WTC11 (cell line): ENCODE results near the gene HDAC5. TPM values are rescaled to one million over a fixed set of nuclear protein-coding genes. Genes with fewer than 3 reads are reported as not detected.

Experiments used
- ATAC-seq: fragments of 200-7000 bp; cut with Tn5 transposase; 2 replicates; pipeline ENCODE4 v1.10.0; 2021; ENCODE audit warnings: mild to moderate bottlenecking, moderate library complexity
- CTCF ChIA-PET: fragments of 300-600 bp; sonication (Branson Sonifier 250); formaldehyde crosslinking; loops from one replicate; lab custom pipeline; 2021; ENCODE audit warnings: antibody characterized with exemption; lab: Charles Lee
- POLR2A ChIA-PET: fragments of 350-600 bp; sonication (Branson Sonifier 250); formaldehyde crosslinking; loops from one replicate; lab custom pipeline; 2021; ENCODE audit warnings: antibody characterized with exemption; lab: Charles Lee
- DNase-seq: peaks from one replicate; pipeline ENCODE4 v3.0.0; 2021; ENCODE audit warnings: low spot score
- H3K27ac Mint-ChIP-seq: 2 replicates; pipeline ENCODE4 v1.8.0; 2021; ENCODE audit warnings: mixed read lengths
- H3K27me3 Mint-ChIP-seq: 2 replicates; pipeline ENCODE4 v1.8.0; 2021; ENCODE audit warnings: low read depth, mild to moderate bottlenecking, moderate library complexity, mixed read lengths
- H3K36me3 Mint-ChIP-seq: 2 replicates; pipeline ENCODE4 v1.8.0; 2021; ENCODE audit warnings: mixed read lengths
- H3K4me1 Mint-ChIP-seq: 2 replicates; pipeline ENCODE4 v1.8.0; 2022; ENCODE audit warnings: mixed read lengths
- H3K4me3 Mint-ChIP-seq: 2 replicates; pipeline ENCODE4 v1.8.0; 2021; ENCODE audit warnings: mild to moderate bottlenecking, moderate library complexity, mixed read lengths
- H3K9me3 Mint-ChIP-seq: 2 replicates; pipeline ENCODE4 v1.8.0; 2021; ENCODE audit warnings: mixed read lengths
- FOXP1 ChIP-seq: sonication (generic); formaldehyde crosslinking; IDR thresholded peaks from 2 replicates; pipeline ENCODE4 v1.8.0; 2022; ENCODE audit warnings: missing genetic modification reagents, mild to moderate bottlenecking, moderate library complexity, borderline replicate concordance
- GABPB1 ChIP-seq: sonication (generic); formaldehyde crosslinking; IDR thresholded peaks from 2 replicates; pipeline ENCODE4 v1.8.1; 2023; ENCODE audit warnings: mild to moderate bottlenecking, missing genetic modification reagents
- GTF2I ChIP-seq: fragments of 250-450 bp; sonication (Bioruptor Pico); conservative IDR thresholded peaks from 2 replicates; pipeline ENCODE4 v1.4.0; 2021; ENCODE audit warnings: mild to moderate bottlenecking
- JUN ChIP-seq: sonication (generic); formaldehyde crosslinking; IDR thresholded peaks from 2 replicates; pipeline ENCODE4 v1.8.0; 2023; ENCODE audit warnings: mild to moderate bottlenecking, missing genetic modification reagents
- SP1 ChIP-seq: sonication (generic); formaldehyde crosslinking; conservative IDR thresholded peaks from 2 replicates; pipeline ENCODE4 v1.8.1; 2022; ENCODE audit warnings: missing genetic modification reagents
- TP53 ChIP-seq: sonication (generic); formaldehyde crosslinking; IDR thresholded peaks from 2 replicates; pipeline ENCODE4 v1.8.1; 2023; ENCODE audit warnings: mild to moderate bottlenecking, missing genetic modification reagents
- ZNF121 ChIP-seq: sonication (generic); formaldehyde crosslinking; IDR thresholded peaks from 2 replicates; pipeline ENCODE4 v1.8.0; 2023; ENCODE audit warnings: missing genetic modification reagents
- ZNF232 ChIP-seq: sonication (generic); formaldehyde crosslinking; IDR thresholded peaks from 2 replicates; pipeline ENCODE4 v1.8.0; 2022; ENCODE audit warnings: mild to moderate bottlenecking, missing genetic modification reagents
- total RNA-seq: library from RNA; stranded (reverse); gene quantifications from 3 replicates; pipeline ENCODE4 v1.2.3, GENCODE V29; 2021
- TF ChIP-seq, protein P1 (sequence below): sonication (generic); formaldehyde crosslinking; IDR thresholded peaks from 2 replicates; pipeline ENCODE4 v1.8.1; 2022; ENCODE audit warnings: mild to moderate bottlenecking, missing genetic modification reagents, moderate library complexity, borderline replicate concordance
- TF ChIP-seq, protein P2 (sequence below): sonication (generic); formaldehyde crosslinking; IDR thresholded peaks from 2 replicates; pipeline ENCODE4 v1.8.0; 2022; ENCODE audit warnings: mild to moderate bottlenecking, missing genetic modification reagents
- TF ChIP-seq, protein P3 (sequence below): sonication (generic); formaldehyde crosslinking; IDR thresholded peaks from 2 replicates; pipeline ENCODE4 v1.8.0; 2022; ENCODE audit warnings: missing genetic modification reagents
- TF ChIP-seq, protein P4 (sequence below): sonication (generic); formaldehyde crosslinking; IDR thresholded peaks from 2 replicates; pipeline ENCODE4 v1.8.0; 2023; ENCODE audit warnings: mild to moderate bottlenecking, missing genetic modification reagents

HDAC5 gene
- total RNA-seq, 1 experiment from 2014 or later: 61.6 TPM

DNA sequence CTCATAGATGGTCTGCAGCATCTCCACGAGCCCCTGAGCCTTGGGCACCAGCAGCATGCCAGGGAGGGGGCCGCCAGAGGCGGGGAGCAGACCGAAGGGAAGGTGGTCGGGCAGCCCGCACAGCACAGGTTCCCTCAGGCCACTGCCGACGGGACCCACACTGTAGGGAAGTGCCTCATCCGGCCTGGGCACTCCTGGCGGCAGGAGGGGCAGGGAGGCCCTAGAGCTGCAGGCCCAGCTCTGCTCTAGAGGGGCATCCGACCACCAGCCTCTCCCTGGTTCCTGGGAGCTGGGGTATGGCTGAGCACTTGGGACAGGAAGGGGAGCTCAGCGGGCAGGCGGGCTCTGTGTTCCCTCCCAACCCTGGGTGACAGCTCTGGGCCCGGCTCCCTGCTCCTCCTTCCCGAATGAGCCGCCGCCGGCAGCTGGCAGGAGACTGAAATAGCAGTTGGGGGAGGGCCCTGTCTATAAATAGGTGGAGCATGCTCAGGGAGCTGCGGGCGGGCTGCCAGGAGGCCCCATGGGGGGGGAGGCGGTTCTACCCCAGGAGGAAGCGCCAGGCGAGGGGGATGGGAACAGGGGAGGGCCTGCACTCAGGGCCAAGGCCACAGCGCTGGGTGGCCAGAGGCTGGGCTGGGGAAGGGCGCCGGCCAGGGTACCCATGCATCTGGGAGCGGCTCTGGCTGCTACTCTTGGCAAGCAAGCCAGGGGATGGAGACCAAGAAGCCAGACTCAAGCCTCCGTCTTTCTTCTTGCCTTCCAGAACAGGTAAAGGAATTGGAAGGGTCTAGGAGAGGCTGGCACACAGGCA is 12.4 kb downstream of the HDAC5 start:
- ChIA-PET POLR2A (interaction anchor here (0.8 to 1.5 kb wide), 7 partner anchors 11 to 96 kb away, joined by 3 to 7 read pairs (median 3); partner anchors contain the start of genes HDAC5 and TMEM101), CTCF (interaction anchor here (0.8 to 4.6 kb wide), 15 partner anchors 10 to 167 kb away, joined by 3 to 24 read pairs (median 6); partner anchors contain the start of gene HDAC5)
- Mint-ChIP-seq H3K9me3 (no peaks in the 10 kb centered on the region), H3K36me3 (no peaks in the 10 kb centered on the region), H3K4me3 (peak overlapping the region; percentile 49)
- peak; percentile 75 for ATAC-seq
- TF ChIP-seq, protein P1, sequence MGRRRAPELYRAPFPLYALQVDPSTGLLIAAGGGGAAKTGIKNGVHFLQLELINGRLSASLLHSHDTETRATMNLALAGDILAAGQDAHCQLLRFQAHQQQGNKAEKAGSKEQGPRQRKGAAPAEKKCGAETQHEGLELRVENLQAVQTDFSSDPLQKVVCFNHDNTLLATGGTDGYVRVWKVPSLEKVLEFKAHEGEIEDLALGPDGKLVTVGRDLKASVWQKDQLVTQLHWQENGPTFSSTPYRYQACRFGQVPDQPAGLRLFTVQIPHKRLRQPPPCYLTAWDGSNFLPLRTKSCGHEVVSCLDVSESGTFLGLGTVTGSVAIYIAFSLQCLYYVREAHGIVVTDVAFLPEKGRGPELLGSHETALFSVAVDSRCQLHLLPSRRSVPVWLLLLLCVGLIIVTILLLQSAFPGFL (CRISPR knock-in tag): 0 out of 2 replicates have a peak, but pooled peaks have one; percentile 29
- TF ChIP-seq TP53 (CRISPR knock-in tag): peak; percentile 38; the same call in 1 of the 2 replicates
- TF ChIP-seq, protein P2, sequence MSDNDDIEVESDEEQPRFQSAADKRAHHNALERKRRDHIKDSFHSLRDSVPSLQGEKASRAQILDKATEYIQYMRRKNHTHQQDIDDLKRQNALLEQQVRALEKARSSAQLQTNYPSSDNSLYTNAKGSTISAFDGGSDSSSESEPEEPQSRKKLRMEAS (CRISPR knock-in tag): peak; percentile 47; the same call in 1 of the 2 replicates
- TF ChIP-seq FOXP1 (CRISPR knock-in tag): no peak
- 0 out of 2 replicates have a peak, but pooled peaks have one; percentile 21 for TF ChIP-seq ZNF232 (CRISPR knock-in tag)
- no peak for TF ChIP-seq ZNF121 (CRISPR knock-in tag)
- TF ChIP-seq, protein P3, sequence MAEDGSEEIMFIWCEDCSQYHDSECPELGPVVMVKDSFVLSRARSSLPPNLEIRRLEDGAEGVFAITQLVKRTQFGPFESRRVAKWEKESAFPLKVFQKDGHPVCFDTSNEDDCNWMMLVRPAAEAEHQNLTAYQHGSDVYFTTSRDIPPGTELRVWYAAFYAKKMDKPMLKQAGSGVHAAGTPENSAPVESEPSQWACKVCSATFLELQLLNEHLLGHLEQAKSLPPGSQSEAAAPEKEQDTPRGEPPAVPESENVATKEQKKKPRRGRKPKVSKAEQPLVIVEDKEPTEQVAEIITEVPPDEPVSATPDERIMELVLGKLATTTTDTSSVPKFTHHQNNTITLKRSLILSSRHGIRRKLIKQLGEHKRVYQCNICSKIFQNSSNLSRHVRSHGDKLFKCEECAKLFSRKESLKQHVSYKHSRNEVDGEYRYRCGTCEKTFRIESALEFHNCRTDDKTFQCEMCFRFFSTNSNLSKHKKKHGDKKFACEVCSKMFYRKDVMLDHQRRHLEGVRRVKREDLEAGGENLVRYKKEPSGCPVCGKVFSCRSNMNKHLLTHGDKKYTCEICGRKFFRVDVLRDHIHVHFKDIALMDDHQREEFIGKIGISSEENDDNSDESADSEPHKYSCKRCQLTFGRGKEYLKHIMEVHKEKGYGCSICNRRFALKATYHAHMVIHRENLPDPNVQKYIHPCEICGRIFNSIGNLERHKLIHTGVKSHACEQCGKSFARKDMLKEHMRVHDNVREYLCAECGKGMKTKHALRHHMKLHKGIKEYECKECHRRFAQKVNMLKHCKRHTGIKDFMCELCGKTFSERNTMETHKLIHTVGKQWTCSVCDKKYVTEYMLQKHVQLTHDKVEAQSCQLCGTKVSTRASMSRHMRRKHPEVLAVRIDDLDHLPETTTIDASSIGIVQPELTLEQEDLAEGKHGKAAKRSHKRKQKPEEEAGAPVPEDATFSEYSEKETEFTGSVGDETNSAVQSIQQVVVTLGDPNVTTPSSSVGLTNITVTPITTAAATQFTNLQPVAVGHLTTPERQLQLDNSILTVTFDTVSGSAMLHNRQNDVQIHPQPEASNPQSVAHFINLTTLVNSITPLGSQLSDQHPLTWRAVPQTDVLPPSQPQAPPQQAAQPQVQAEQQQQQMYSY (CRISPR knock-in tag): peak; percentile 21; the same call in 1 of the 2 replicates
- TF ChIP-seq SP1: peak; percentile 56; the same call in 1 of the 2 replicates
- peak; percentile 84 for TF ChIP-seq GABPB1 (CRISPR knock-in tag)
- TF ChIP-seq, protein P4, sequence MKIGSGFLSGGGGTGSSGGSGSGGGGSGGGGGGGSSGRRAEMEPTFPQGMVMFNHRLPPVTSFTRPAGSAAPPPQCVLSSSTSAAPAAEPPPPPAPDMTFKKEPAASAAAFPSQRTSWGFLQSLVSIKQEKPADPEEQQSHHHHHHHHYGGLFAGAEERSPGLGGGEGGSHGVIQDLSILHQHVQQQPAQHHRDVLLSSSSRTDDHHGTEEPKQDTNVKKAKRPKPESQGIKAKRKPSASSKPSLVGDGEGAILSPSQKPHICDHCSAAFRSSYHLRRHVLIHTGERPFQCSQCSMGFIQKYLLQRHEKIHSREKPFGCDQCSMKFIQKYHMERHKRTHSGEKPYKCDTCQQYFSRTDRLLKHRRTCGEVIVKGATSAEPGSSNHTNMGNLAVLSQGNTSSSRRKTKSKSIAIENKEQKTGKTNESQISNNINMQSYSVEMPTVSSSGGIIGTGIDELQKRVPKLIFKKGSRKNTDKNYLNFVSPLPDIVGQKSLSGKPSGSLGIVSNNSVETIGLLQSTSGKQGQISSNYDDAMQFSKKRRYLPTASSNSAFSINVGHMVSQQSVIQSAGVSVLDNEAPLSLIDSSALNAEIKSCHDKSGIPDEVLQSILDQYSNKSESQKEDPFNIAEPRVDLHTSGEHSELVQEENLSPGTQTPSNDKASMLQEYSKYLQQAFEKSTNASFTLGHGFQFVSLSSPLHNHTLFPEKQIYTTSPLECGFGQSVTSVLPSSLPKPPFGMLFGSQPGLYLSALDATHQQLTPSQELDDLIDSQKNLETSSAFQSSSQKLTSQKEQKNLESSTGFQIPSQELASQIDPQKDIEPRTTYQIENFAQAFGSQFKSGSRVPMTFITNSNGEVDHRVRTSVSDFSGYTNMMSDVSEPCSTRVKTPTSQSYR (CRISPR knock-in tag): peak; percentile 92
- TF ChIP-seq GTF2I (CRISPR knock-in tag): no peak
- TF ChIP-seq, all 79 proteins: peak for 8
- Mint-ChIP-seq H3K27me3 (no peaks in the 10 kb centered on the region), H3K27ac (no peak overlapping the region), H3K4me1 (peaks cover 48% of the 10 kb centered on the region)
- DNase-seq: peak; percentile 82

DNA sequence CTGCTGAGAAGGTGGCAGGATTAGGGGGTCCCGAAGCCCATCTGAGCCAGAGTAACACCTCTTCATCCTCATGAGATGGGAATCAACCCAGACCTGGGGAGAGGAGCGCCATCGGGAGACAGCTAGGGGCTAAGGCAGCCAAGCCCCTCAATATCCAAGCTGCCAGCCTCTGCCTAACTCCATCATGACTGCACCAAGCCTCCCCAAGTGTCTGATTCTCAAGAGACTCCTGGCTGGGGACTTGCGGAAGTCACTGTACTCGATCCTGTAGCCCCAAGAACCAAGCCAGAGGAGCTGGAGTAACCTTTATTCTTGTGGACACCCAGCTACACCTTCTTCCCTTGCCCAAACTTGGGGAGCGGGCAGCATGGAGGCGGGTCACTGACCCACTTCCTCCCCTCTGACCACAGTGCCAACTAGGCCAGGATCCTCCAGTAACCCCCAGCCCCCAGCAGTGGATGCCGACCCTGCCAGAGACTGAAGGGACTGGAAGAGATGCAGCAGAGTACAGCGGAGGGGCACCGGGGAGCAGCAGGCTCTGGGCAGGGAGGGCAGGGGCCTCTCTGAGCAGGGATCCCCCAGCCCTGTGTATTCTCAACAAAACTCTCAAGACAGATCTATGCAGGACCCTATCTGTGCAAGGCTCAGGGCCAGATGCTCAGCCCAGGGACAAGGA is 13.3 kb downstream of the HDAC5 start:
- Mint-ChIP-seq H3K27me3 (no peaks in the 10 kb centered on the region), H3K27ac (no peak overlapping the region), H3K4me3 (peak overlapping the region; percentile 49; the same call in 1 of the 2 replicates), H3K4me1 (peaks cover 44% of the 10 kb centered on the region), H3K9me3 (no peaks in the 10 kb centered on the region), H3K36me3 (no peaks in the 10 kb centered on the region)
- no peak for TF ChIP-seq JUN (CRISPR knock-in tag)
- ChIA-PET CTCF (interaction anchor here (0.6 to 4.6 kb wide), 6 partner anchors 9 to 116 kb away, joined by 3 to 24 read pairs (median 4); partner anchors contain the start of gene HDAC5), POLR2A (interaction anchor here (1.0 to 1.2 kb wide), 3 partner anchors 13 to 47 kb away, joined by 3 to 5 read pairs (median 3); partner anchors contain the start of gene HDAC5)
- ATAC-seq: no peak
- no peak for DNase-seq
